ENCODE data around the gene RPN1.

Gene RPN1

DNA sequence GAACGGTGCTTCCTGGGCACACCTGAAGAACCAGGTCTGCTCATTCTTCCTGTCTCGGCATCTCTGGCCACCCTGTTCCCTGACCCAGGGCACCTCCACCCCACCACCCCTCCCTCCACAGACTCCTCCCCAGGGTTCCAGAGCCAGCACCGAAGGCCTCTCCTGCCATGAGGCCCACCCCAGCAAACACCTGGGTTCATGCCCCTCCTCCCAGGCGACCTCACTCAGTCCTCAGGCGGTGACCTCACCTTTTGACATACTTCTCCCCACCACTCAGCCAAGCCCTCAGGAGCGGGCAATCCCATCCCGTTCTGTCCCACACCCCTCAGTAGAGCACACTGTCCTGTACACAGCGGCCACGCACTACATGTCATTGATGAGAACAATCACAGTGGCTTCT lies 72.3 kb downstream of the RPN1 start:
- no peak for DNase-seq (ENCODE audit: low read depth)

DNA sequence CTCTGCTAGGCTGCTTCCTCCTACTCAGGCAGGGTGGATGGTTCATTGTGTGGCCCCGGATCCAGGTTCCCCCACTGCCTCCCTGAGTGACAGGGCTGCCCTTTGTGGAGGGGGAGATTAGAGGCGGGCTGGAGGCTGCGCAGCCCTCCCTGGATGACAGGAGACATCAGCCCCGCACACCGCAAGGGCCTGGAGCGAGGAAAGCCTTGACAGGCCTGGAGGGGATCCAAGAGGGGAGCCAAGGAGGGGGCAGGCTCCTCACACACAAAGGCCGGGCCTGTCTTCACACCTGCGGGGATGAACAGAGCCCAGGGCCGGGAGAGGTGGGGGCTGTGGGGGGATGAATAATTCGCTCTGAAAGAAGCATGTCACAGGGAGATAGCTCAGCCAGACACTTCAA lies 72.9 kb downstream of the RPN1 start:
- DNase-seq (ENCODE audit: low read depth), result no peak

- DNase-seq (ENCODE audit: low read depth), result no peak
Measured at GRCh38 chr3:128576290-128576689, 74.3 kb downstream of the RPN1 start.

GRCh38 chr3:128575777-128576176 lies 74.8 kb downstream of the RPN1 start:
- DNase-seq (ENCODE audit: low read depth), result no peak

DNA sequence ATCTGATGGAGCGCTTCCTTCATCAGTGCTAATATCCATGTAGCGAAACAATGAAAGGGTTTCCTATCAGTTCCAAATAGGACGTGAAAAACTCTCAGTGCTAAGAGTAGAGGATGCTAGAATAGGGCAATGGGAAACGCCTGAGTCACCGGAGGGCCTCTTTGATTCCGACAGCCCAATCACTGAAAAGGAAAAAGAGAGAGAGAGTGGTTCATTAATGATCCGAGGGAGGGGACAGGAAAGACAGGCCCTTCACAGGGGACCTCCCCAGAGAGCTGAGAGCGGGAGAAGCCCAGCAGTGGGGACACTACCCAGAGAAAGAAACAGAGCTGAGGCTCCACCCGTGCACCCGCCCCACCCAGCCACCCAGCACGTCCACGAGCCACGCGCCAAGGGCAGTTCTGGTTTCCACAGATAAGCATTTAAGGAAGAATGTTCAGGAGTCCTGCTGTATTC lies 76.9 kb downstream of the RPN1 start:
- DNase-seq (ENCODE audit: low read depth), result no peak

- no peak for DNase-seq (ENCODE audit: low read depth)
Measured at GRCh38 chr3:128573160-128573559, 77.5 kb downstream of the RPN1 start.

DNA sequence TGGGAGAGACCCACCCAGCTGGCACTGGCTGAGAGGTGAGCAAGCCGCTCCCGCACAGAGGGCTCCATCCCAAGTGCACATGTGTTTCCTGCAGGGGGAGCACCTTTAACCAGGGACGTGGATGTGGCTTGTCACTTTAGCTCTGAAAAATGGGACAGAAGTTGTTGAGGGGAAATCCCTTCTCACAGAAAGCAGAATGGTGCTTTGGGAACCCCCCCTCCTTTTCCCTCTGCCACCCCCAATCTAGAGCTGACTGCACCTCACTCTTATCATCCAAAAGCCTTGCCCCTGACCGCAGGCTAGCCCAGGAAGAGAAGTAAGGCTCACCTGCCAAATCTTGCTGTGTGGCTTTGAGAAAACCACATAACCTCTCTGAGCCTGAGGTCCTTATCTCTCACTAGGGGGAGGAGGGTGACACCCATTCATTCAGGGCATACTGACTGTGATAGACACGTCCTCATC lies 77.9 kb downstream of the RPN1 start:
- DNase-seq (ENCODE audit: low read depth), result no peak

- DNase-seq (ENCODE audit: low read depth), result no peak
Measured at GRCh38 chr3:128572013-128572412, 78.6 kb downstream of the RPN1 start.
